ACC112 (cell line): Measurements from ENCODE around the gene NPTXR.

Source experiments
- H2AFZ ChIP-seq: fragments of 200-600 bp; sonication (generic); one replicate; pipeline ENCODE4 v1.6.0; 2017; ENCODE audit warnings: antibody characterized with exemption, low read length; ENCODE audit not compliant: unreplicated experiment
- H3K27ac ChIP-seq: fragments of 200-600 bp; sonication (generic); 2 replicates; pipeline ENCODE4 v1.5.1; 2014; ENCODE audit warnings: low read depth, mild to moderate bottlenecking, antibody characterized with exemption, low read length, moderate library complexity
- H3K27me3 ChIP-seq: fragments of 200-600 bp; sonication (generic); 2 replicates; pipeline ENCODE4 v1.6.1; 2014; ENCODE audit warnings: mild to moderate bottlenecking, antibody characterized with exemption, low read length, moderate library complexity, mixed read lengths; ENCODE audit not compliant: insufficient read depth
- H3K36me3 ChIP-seq: fragments of 200-600 bp; sonication (generic); 2 replicates; pipeline ENCODE4 v1.6.1; 2016; ENCODE audit warnings: mild to moderate bottlenecking, antibody characterized with exemption, low read length, moderate library complexity, mixed read lengths; ENCODE audit not compliant: insufficient read depth
- H3K4me1 ChIP-seq: fragments of 200-600 bp; sonication (generic); one replicate; pipeline ENCODE4 v1.6.1; 2016; ENCODE audit warnings: low read length, mixed read lengths; ENCODE audit not compliant: insufficient read depth, unreplicated experiment, control insufficient read depth
- H3K4me3 ChIP-seq: fragments of 200-600 bp; sonication (generic); 2 replicates; pipeline ENCODE4 v1.5.1; 2014; ENCODE audit warnings: mild to moderate bottlenecking, low read depth, low read length
- H3K79me2 ChIP-seq: fragments of 200-600 bp; sonication (generic); one replicate; pipeline ENCODE4 v1.6.0; 2016; ENCODE audit warnings: low read length; ENCODE audit not compliant: control insufficient read depth, unreplicated experiment, insufficient read depth

The NPTXR gene

GRCh38 chr22:38874529-38875222 lies 30.8 kb upstream of the NPTXR start:
- Histone ChIP-seq H3K4me1 (no peaks in the 10 kb centered on the region), H3K79me2 (peaks cover 11% of the 10 kb centered on the region), H3K4me3 (no peak overlapping the region), H3K36me3 (0 out of 2 replicates have a peak, but pooled peaks cover 2% of the 10 kb centered on the region), H2AFZ (no peak overlapping the region), H3K27ac (no peak overlapping the region), H3K27me3 (no peaks in the 10 kb centered on the region)

GRCh38 chr22:38873469-38874411 lies 29.9 kb upstream of the NPTXR start:
- Histone ChIP-seq H3K27me3 (no peaks in the 10 kb centered on the region), H3K4me3 (peak overlapping the region; percentile 89), H2AFZ (no peak overlapping the region), H3K79me2 (peaks cover 11% of the 10 kb centered on the region), H3K4me1 (no peaks in the 10 kb centered on the region), H3K27ac (no peak overlapping the region), H3K36me3 (0 out of 2 replicates have a peak, but pooled peaks cover 4% of the 10 kb centered on the region)

GRCh38 chr22:38872831-38873248 lies 29.0 kb upstream of the NPTXR start:
- peak overlapping the region; percentile 97 for H2AFZ ChIP-seq
- no peak overlapping the region for H3K27ac ChIP-seq
- no peaks in the 10 kb centered on the region for H3K27me3 ChIP-seq
- H3K4me3 ChIP-seq = peak overlapping the region; percentile 89
- H3K79me2 ChIP-seq = peaks cover 11% of the 10 kb centered on the region
- no peaks in the 10 kb centered on the region for H3K4me1 ChIP-seq
- H3K36me3 ChIP-seq = 0 out of 2 replicates have a peak, but pooled peaks cover 4% of the 10 kb centered on the region

- no peaks in the 10 kb centered on the region for H3K4me1 ChIP-seq
- peaks cover 11% of the 10 kb centered on the region for H3K79me2 ChIP-seq
- H3K36me3 ChIP-seq = 0 out of 2 replicates have a peak, but pooled peaks cover 4% of the 10 kb centered on the region
- peak within 1 kb of the TSS; percentile 90 for H3K4me3 ChIP-seq
- H3K27ac ChIP-seq = peak within 1 kb of the TSS; percentile 27; the same call in 1 of the 2 replicates
- H2AFZ ChIP-seq = peak within 1 kb of the TSS; percentile 97
- H3K27me3 ChIP-seq = no peaks in the 10 kb centered on the region
Observed at GRCh38 chr22:38872172-38872830, 28.5 kb upstream of the NPTXR start, which contains the start of gene CBX6. Gene CBX6, minus strand, starts transcription at chr22:38872216. Its CDS starts 26 bp downstream, at chr22:38872190.

- Histone ChIP-seq H3K4me3 (peak overlapping the region; percentile 90), H3K27me3 (no peaks in the 10 kb centered on the region), H2AFZ (no peak overlapping the region), H3K4me1 (no peaks in the 10 kb centered on the region), H3K27ac (peak overlapping the region; percentile 27; the same call in 1 of the 2 replicates), H3K79me2 (peaks cover 11% of the 10 kb centered on the region), H3K36me3 (0 out of 2 replicates have a peak, but pooled peaks cover 4% of the 10 kb centered on the region)
Observed at GRCh38 chr22:38871360-38872171, 27.7 kb upstream of the NPTXR start.

GRCh38 chr22:38870791-38871359 lies 27.0 kb upstream of the NPTXR start:
- Histone ChIP-seq H3K27ac (peak overlapping the region; percentile 27; the same call in 1 of the 2 replicates), H3K4me3 (peak overlapping the region; percentile 90), H2AFZ (no peak overlapping the region), H3K27me3 (no peaks in the 10 kb centered on the region), H3K79me2 (peaks cover 11% of the 10 kb centered on the region), H3K4me1 (no peaks in the 10 kb centered on the region), H3K36me3 (0 out of 2 replicates have a peak, but pooled peaks cover 4% of the 10 kb centered on the region)

- H3K27ac ChIP-seq = no peak overlapping the region; the same call in 1 of the 2 replicates
- H3K79me2 ChIP-seq = peaks cover 11% of the 10 kb centered on the region
- H3K27me3 ChIP-seq = no peaks in the 10 kb centered on the region
- peak overlapping the region; percentile 38 for H2AFZ ChIP-seq
- H3K4me1 ChIP-seq = no peaks in the 10 kb centered on the region
- H3K36me3 ChIP-seq = 0 out of 2 replicates have a peak, but pooled peaks cover 4% of the 10 kb centered on the region
- peak overlapping the region; percentile 90 for H3K4me3 ChIP-seq
Observed at GRCh38 chr22:38870312-38870741, 26.5 kb upstream of the NPTXR start.

GRCh38 chr22:38869663-38870062 lies 25.8 kb upstream of the NPTXR start:
- Histone ChIP-seq H3K79me2 (peaks cover 13% of the 10 kb centered on the region), H3K4me1 (peaks cover 6% of the 10 kb centered on the region), H3K4me3 (no peak overlapping the region), H3K36me3 (0 out of 2 replicates have a peak, but pooled peaks cover 4% of the 10 kb centered on the region), H2AFZ (no peak overlapping the region), H3K27me3 (no peaks in the 10 kb centered on the region), H3K27ac (no peak overlapping the region)

- peaks cover 13% of the 10 kb centered on the region for H3K4me1 ChIP-seq
- H3K36me3 ChIP-seq = 0 out of 2 replicates have a peak, but pooled peaks cover 4% of the 10 kb centered on the region
- no peak overlapping the region for H3K27ac ChIP-seq
- H3K79me2 ChIP-seq = peaks cover 13% of the 10 kb centered on the region
- H2AFZ ChIP-seq = no peak overlapping the region
- H3K27me3 ChIP-seq = no peaks in the 10 kb centered on the region
- no peak overlapping the region for H3K4me3 ChIP-seq
Observed at GRCh38 chr22:38868886-38869381, 25.1 kb upstream of the NPTXR start.
